Measurements from ENCODE around the gene FRMD8.

Gene FRMD8

GRCh38 chr11:65416841-65417701, 30.6 kb downstream of the FRMD8 start:
- Histone ChIP-seq H3K27ac (peak overlapping the region; percentile 99), H3K9me3 (ENCODE audit: low read depth, low read length) (no peaks in the 10 kb centered on the region), H3K4me3 (peak overlapping the region; percentile 62), H3K9ac (ENCODE audit: insufficient read length) (no peak overlapping the region), H3K36me3 (ENCODE audit: insufficient read depth, low read length) (no peaks in the 10 kb centered on the region)
- no peak for DNase-seq (ENCODE audit: low read depth, low spot score)
- TF ChIP-seq FOXP2 (optimal IDR thresholded peaks at IDR 0.05; ENCODE audit: control extremely low read depth, extremely low read length, insufficient read depth) (no peak), EZH2 (IDR thresholded peaks at IDR 0.05) (no peak), POLR2AphosphoS5 (IDR thresholded peaks at IDR 0.05; ENCODE audit: borderline replicate concordance, low read depth, low read length) (no peak)

- Histone ChIP-seq H3K9ac (ENCODE audit: insufficient read length) (no peak overlapping the region), H3K36me3 (ENCODE audit: insufficient read depth, low read length) (no peaks in the 10 kb centered on the region), H3K27ac (peak overlapping the region; percentile 99), H3K9me3 (ENCODE audit: low read depth, low read length) (no peaks in the 10 kb centered on the region), H3K4me3 (no peak overlapping the region)
- DNase-seq (ENCODE audit: low read depth, low spot score) = no peak
- TF ChIP-seq EZH2 (IDR thresholded peaks at IDR 0.05) (no peak), POLR2AphosphoS5 (IDR thresholded peaks at IDR 0.05; ENCODE audit: borderline replicate concordance, low read depth, low read length) (no peak), FOXP2 (optimal IDR thresholded peaks at IDR 0.05; ENCODE audit: control extremely low read depth, extremely low read length, insufficient read depth) (no peak)
These were observed 31.4 kb downstream of the FRMD8 start for GRCh38 chr11:65417702-65418430.

- no peak for TF ChIP-seq FOXP2 (optimal IDR thresholded peaks at IDR 0.05; ENCODE audit: control extremely low read depth, extremely low read length, insufficient read depth)
- TF ChIP-seq POLR2AphosphoS5 (IDR thresholded peaks at IDR 0.05; ENCODE audit: borderline replicate concordance, low read depth, low read length) = no peak
- no peak for TF ChIP-seq EZH2 (IDR thresholded peaks at IDR 0.05)
- Histone ChIP-seq H3K36me3 (ENCODE audit: insufficient read depth, low read length) (no peaks in the 10 kb centered on the region), H3K27ac (peak overlapping the region; percentile 99), H3K9ac (ENCODE audit: insufficient read length) (peak overlapping the region; percentile 98), H3K9me3 (ENCODE audit: low read depth, low read length) (no peaks in the 10 kb centered on the region), H3K4me3 (peak overlapping the region; percentile 77)
- DNase-seq (ENCODE audit: low read depth, low spot score) = no peak
These were observed 31.9 kb downstream of the FRMD8 start for GRCh38 chr11:65418431-65418680.

- Histone ChIP-seq H3K27ac (peak overlapping the region; percentile 99), H3K4me3 (peak overlapping the region; percentile 77), H3K9me3 (ENCODE audit: low read depth, low read length) (no peaks in the 10 kb centered on the region), H3K9ac (ENCODE audit: insufficient read length) (peak overlapping the region; percentile 98), H3K36me3 (ENCODE audit: insufficient read depth, low read length) (no peaks in the 10 kb centered on the region)
- TF ChIP-seq FOXP2 (optimal IDR thresholded peaks at IDR 0.05; ENCODE audit: control extremely low read depth, extremely low read length, insufficient read depth) (peak; percentile 22), EZH2 (IDR thresholded peaks at IDR 0.05) (no peak), POLR2AphosphoS5 (IDR thresholded peaks at IDR 0.05; ENCODE audit: borderline replicate concordance, low read depth, low read length) (peak; percentile 81; the same call in 1 of the 2 replicates)
- peak; percentile 66 for DNase-seq (ENCODE audit: low read depth, low spot score)
These were observed 32.4 kb downstream of the FRMD8 start for GRCh38 chr11:65418681-65419459.

- Histone ChIP-seq H3K27ac (peak overlapping the region; percentile 99), H3K9me3 (ENCODE audit: low read depth, low read length) (no peaks in the 10 kb centered on the region), H3K36me3 (ENCODE audit: insufficient read depth, low read length) (no peaks in the 10 kb centered on the region), H3K9ac (ENCODE audit: insufficient read length) (peak overlapping the region; percentile 98), H3K4me3 (peak overlapping the region; percentile 77)
- TF ChIP-seq EZH2 (IDR thresholded peaks at IDR 0.05) = no peak
- no peak for TF ChIP-seq FOXP2 (optimal IDR thresholded peaks at IDR 0.05; ENCODE audit: control extremely low read depth, extremely low read length, insufficient read depth)
- TF ChIP-seq POLR2AphosphoS5 (IDR thresholded peaks at IDR 0.05; ENCODE audit: borderline replicate concordance, low read depth, low read length) = no peak
- DNase-seq (ENCODE audit: low read depth, low spot score) = no peak
These were observed 33.0 kb downstream of the FRMD8 start for GRCh38 chr11:65419460-65419771.

- DNase-seq (ENCODE audit: low read depth, low spot score) = peak; percentile 93
- no peak for TF ChIP-seq EZH2 (IDR thresholded peaks at IDR 0.05)
- peak; percentile 79 for TF ChIP-seq POLR2AphosphoS5 (IDR thresholded peaks at IDR 0.05; ENCODE audit: borderline replicate concordance, low read depth, low read length)
- peak; percentile 89 for TF ChIP-seq FOXP2 (optimal IDR thresholded peaks at IDR 0.05; ENCODE audit: control extremely low read depth, extremely low read length, insufficient read depth)
- Histone ChIP-seq H3K9me3 (ENCODE audit: low read depth, low read length) (no peaks in the 10 kb centered on the region), H3K27ac (peak overlapping the region; percentile 99), H3K36me3 (ENCODE audit: insufficient read depth, low read length) (no peaks in the 10 kb centered on the region), H3K9ac (ENCODE audit: insufficient read length) (peak overlapping the region; percentile 98), H3K4me3 (peak overlapping the region; percentile 77)
These were observed 33.5 kb downstream of the FRMD8 start for GRCh38 chr11:65419772-65420481.

GRCh38 chr11:65420506-65420905, 34.1 kb downstream of the FRMD8 start:
- Histone ChIP-seq H3K36me3 (ENCODE audit: insufficient read depth, low read length) (no peaks in the 10 kb centered on the region), H3K9me3 (ENCODE audit: low read depth, low read length) (no peaks in the 10 kb centered on the region), H3K27ac (peak overlapping the region; percentile 99), H3K9ac (ENCODE audit: insufficient read length) (peak overlapping the region; percentile 81), H3K4me3 (peak overlapping the region; percentile 77)
- no peak for DNase-seq (ENCODE audit: low read depth, low spot score)
- TF ChIP-seq FOXP2 (optimal IDR thresholded peaks at IDR 0.05; ENCODE audit: control extremely low read depth, extremely low read length, insufficient read depth) = no peak
- TF ChIP-seq EZH2 (IDR thresholded peaks at IDR 0.05) = no peak
- TF ChIP-seq POLR2AphosphoS5 (IDR thresholded peaks at IDR 0.05; ENCODE audit: borderline replicate concordance, low read depth, low read length) = no peak

Measured in SK-N-MC (cell line).